Tibial nerve (tissue), 4 donors: ENCODE data around the gene CLEC4E.
"Not testable (repeated sequence)": the region's sequence is repeated elsewhere in the genome, so short reads cannot be mapped to it uniquely, and the experiment has no call there.

Source experiments
- EP300 ChIP-seq, 2 donors: sonication (generic); formaldehyde crosslinking; IDR thresholded peaks; one replicate each; pipeline ENCODE4 v1.6.1; 2017; ENCODE audit warnings: antibody characterized with exemption in 2 of 2, mild to moderate bottlenecking in 1 of 2
- POLR2A ChIP-seq, 2 donors: fragments of 450-650 bp; IDR thresholded peaks; one replicate each; pipeline ENCODE4 v1.6.1; 2017; ENCODE audit warnings: antibody characterized with exemption in 2 of 2, mild to moderate bottlenecking in 2 of 2, moderate library complexity in 2 of 2
- TF ChIP-seq, protein P1 (sequence below), 5 experiments: fragments of 200-600 bp in 3 of 5; fragments of 450-650 bp in 2 of 5; sonication (generic) in 3 of 5; IDR thresholded peaks; one replicate each; pipeline ENCODE4 v1.5.1; 2016 to 2019; ENCODE audit warnings: antibody characterized with exemption in 5 of 5, mild to moderate bottlenecking in 3 of 5, moderate library complexity in 2 of 5

DNA sequence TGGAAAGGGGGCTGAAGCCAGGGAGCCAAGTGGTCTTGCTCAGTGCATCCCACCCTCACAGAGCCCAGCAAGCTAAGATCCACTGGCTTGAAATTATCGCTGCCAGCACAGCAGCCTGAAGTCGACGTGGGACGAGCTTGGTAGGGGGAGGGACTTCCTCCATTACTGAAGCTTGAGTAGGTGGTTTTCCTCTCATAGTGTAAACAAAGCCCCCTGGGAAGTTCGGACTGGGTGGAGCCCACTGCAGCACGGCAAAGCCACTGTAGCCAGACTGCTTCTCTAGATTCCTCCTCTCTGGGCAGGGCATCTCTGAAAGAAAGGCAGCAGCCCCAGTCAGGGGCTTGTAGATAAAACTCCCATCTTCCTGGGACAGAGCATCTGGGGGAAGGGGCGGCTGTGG lies 44.6 kb downstream of the CLEC4E start:
- TF ChIP-seq, protein P1, sequence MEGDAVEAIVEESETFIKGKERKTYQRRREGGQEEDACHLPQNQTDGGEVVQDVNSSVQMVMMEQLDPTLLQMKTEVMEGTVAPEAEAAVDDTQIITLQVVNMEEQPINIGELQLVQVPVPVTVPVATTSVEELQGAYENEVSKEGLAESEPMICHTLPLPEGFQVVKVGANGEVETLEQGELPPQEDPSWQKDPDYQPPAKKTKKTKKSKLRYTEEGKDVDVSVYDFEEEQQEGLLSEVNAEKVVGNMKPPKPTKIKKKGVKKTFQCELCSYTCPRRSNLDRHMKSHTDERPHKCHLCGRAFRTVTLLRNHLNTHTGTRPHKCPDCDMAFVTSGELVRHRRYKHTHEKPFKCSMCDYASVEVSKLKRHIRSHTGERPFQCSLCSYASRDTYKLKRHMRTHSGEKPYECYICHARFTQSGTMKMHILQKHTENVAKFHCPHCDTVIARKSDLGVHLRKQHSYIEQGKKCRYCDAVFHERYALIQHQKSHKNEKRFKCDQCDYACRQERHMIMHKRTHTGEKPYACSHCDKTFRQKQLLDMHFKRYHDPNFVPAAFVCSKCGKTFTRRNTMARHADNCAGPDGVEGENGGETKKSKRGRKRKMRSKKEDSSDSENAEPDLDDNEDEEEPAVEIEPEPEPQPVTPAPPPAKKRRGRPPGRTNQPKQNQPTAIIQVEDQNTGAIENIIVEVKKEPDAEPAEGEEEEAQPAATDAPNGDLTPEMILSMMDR (IDR thresholded peaks at IDR 0.05), result not testable (repeated sequence)
- TF ChIP-seq POLR2A, EP300 (IDR thresholded peaks at IDR 0.05): not testable (repeated sequence)
